ENCODE measurements around the gene ZNF407. TPM values are rescaled to one million over a fixed set of nuclear protein-coding genes. Genes with fewer than 3 reads are reported as not detected.

ZNF407 gene
- total RNA-seq, 6 experiments from 2014 or later = 4.3 to 8.0 (median 5.7) TPM

- DNase-seq (no peak), ATAC-seq (no peak)
- Histone ChIP-seq H3K36me3 (peaks cover 0 to 4% (median 0%) of the 10 kb centered on the region in 4 donors), H3K4me3 (no peak overlapping the region), H3K4me1 (no peaks in the 10 kb centered on the region), H3K9me3 (no peaks in the 10 kb centered on the region), H3K27me3 (no peaks in the 10 kb centered on the region), H3K27ac (no peak overlapping the region)
- 91% methylated on average over 4 of the region's 4 CpGs for WGBS (ENCODE audit: insufficient coverage, low coverage, low lambda C conversion rate, missing lambda C conversion rate)
- intact Hi-C loops (cut with DNase I) = no loop called here
- TF ChIP-seq CTCF (IDR thresholded peaks at IDR 0.05) (no peak), POLR2A (IDR thresholded peaks at IDR 0.05) (no peak)
Measured at GRCh38 chr18:74632856-74633255, 35.2 kb downstream of the ZNF407 start.

DNA sequence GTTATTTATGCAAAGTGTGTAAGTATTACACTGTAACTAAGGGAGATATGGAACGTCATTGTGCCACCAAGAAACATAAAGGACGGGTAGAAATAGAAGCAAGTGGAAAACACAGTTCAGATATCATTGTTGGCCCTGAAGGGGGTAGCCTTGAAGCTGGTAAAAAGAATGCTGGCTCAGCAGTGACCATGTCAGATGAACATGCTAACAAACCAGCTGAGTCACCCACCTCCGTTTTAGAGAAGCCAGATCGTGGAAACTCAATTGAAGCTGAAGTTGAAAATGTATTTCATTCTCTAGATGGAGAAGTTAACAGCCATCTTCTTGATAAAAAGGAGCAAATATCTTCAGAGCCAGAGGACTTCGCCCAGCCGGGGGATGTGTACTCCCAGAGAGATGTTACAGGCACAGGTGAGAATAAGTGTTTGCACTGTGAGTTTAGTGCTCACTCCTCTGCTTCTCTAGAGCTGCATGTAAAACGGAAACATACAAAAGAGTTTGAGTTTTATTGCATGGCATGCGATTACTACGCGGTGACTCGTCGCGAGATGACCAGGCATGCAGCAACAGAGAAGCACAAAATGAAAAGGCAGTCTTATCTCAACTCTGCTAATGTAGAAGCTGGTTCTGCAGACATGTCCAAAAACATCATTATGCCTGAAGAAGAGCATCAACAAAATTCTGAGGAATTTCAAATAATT lies 36.1 kb downstream of the ZNF407 start:
- WGBS (ENCODE audit: insufficient coverage, low coverage, low lambda C conversion rate, missing lambda C conversion rate) = 94% methylated on average over 13 of the region's 13 CpGs

DNA sequence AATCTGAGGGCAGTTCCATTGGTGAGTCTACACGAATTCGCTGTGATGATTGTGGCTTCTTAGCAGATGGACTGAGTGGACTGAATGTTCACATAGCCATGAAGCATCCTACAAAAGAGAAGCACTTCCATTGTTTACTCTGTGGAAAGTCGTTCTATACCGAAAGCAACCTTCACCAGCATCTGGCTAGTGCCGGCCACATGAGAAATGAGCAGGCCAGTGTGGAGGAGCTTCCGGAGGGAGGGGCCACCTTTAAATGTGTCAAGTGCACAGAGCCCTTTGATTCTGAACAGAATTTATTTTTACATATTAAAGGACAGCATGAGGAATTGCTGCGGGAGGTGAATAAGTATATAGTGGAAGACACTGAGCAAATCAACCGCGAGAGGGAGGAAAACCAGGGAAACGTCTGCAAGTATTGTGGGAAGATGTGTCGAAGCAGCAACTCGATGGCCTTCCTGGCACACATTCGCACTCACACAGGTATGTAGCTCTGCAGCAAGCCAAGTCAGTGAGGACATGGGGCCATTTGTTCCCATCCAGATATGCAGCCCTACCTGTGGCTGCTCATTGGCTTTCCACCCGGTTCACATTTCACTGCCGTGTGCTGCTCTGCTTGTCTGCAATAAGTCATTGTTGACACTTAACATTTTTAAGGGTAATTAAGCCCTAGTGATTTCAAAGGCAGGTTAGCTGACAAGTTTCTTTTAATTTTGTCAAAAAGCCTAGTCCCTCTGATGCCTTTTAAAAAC lies 37.7 kb downstream of the ZNF407 start:
- Histone ChIP-seq H3K36me3 (peaks cover 0 to 4% (median 0%) of the 10 kb centered on the region in 4 donors), H3K4me1 (no peaks in the 10 kb centered on the region), H3K27me3 (no peaks in the 10 kb centered on the region), H3K4me3 (no peak overlapping the region), H3K9me3 (no peaks in the 10 kb centered on the region), H3K27ac (no peak overlapping the region)
- 98% methylated on average over 8 of the region's 15 CpGs for WGBS (ENCODE audit: insufficient coverage, low coverage, low lambda C conversion rate, missing lambda C conversion rate)
- DNase-seq (no peak), ATAC-seq (no peak)
- TF ChIP-seq POLR2A (IDR thresholded peaks at IDR 0.05) = no peak
- TF ChIP-seq CTCF (IDR thresholded peaks at IDR 0.05) = no peak
- intact Hi-C loops (cut with DNase I) = no loop called here

More for the DNA sequence above, 36.1 kb downstream of the ZNF407 start:
- no peaks in the 10 kb centered on the region for H3K27me3 ChIP-seq
- peaks cover 0 to 4% (median 0%) of the 10 kb centered on the region in 4 donors for H3K36me3 ChIP-seq
- DNase-seq = no peak
- H3K9me3 ChIP-seq = no peaks in the 10 kb centered on the region
- no peak for ATAC-seq
- TF ChIP-seq CTCF (IDR thresholded peaks at IDR 0.05) = no peak
- no peak for TF ChIP-seq POLR2A (IDR thresholded peaks at IDR 0.05)
- intact Hi-C loops (cut with DNase I) = no loop called here
- no peak overlapping the region for H3K4me3 ChIP-seq
- H3K27ac ChIP-seq = no peak overlapping the region
- H3K4me1 ChIP-seq = no peaks in the 10 kb centered on the region

GRCh38 chr18:74637070-74637469 lies 39.4 kb downstream of the ZNF407 start:
- Histone ChIP-seq H3K36me3 (peaks cover 0 to 4% (median 0%) of the 10 kb centered on the region in 4 donors), H3K27me3 (no peaks in the 10 kb centered on the region), H3K4me3 (no peak overlapping the region), H3K9me3 (no peaks in the 10 kb centered on the region), H3K4me1 (no peaks in the 10 kb centered on the region), H3K27ac (no peak overlapping the region)
- no peak for DNase-seq
- WGBS (ENCODE audit: insufficient coverage, low coverage, low lambda C conversion rate, missing lambda C conversion rate) = 95% methylated on average over 1 of the region's 1 CpG
- TF ChIP-seq CTCF (IDR thresholded peaks at IDR 0.05) = no peak
- TF ChIP-seq POLR2A (IDR thresholded peaks at IDR 0.05) = no peak
- intact Hi-C loops (cut with DNase I) = no loop called here
- no peak for ATAC-seq
